Measurements from ENCODE around the gene HOMER3. TPM values are rescaled to one million over a fixed set of nuclear protein-coding genes. Genes with fewer than 3 reads are reported as not detected.
A peak's percentile ranks its signal among the peaks of the same experiment; 100 is the strongest.

The HOMER3 gene
- total and polyA plus RNA-seq, 2 of the 13 experiments (the other 11 are each of a cell fraction or from before 2014, with no cell fraction given): 21.3 to 27.3 TPM

DNA sequence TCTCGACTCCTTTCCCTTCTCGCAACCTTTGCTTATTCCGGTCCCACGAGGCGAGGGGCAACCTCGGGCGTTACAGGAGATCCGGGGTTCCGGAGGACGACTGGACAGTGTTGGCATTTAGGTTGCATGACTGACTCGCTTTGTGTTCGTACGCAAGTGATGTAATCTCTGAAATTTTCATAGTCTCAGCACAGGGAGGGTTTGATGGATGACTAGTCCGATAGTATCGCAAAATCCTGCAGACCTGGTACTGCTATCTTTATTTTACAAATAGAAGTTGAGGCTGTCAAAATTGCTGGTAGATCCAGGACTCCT, 21.2 kb downstream of the HOMER3 start:
- Histone ChIP-seq H3K4me2 (ENCODE audit: low read depth, low read length) (peak overlapping the region; percentile 100), H2AFZ (ENCODE audit: low read length) (peak overlapping the region; percentile 66), H3K36me3 (replicated peaks in 1 of 2; ENCODE audit: control insufficient read depth in 1 of 2, insufficient read depth in 2 of 2, low read length in 2 of 2) (peaks cover 16 to 34% of the 10 kb centered on the region in 2 experiments), H3K27ac (ENCODE audit: extremely low read length, insufficient read depth, low read length) (peak overlapping the region; percentile 54), H3K79me2 (ENCODE audit: insufficient read depth, low read length) (peaks cover 44% of the 10 kb centered on the region), H3K9ac (ENCODE audit: insufficient read depth, low read depth, low read length) (peak overlapping the region; percentile 89), H3K9me3 (ENCODE audit: low read length) (no peaks in the 10 kb centered on the region), H3K4me1 (ENCODE audit: insufficient read depth, low read length) (peaks cover 35% of the 10 kb centered on the region), H3K27me3 (ENCODE audit: control insufficient read depth in 1 of 2, insufficient read depth in 2 of 2, low read length in 2 of 2) (no peaks in the 10 kb centered on the region; a peak in 1 of 5 replicates), H4K20me1 (ENCODE audit: insufficient read depth, low read length) (peaks cover 28% of the 10 kb centered on the region; the same call in 1 of the 2 replicates), H3K4me3 (replicated peaks in 1 of 3; ENCODE audit: insufficient read depth in 1 of 3, low read depth in 2 of 3, low read length in 3 of 3) (peak overlapping the region; percentile 79 to 100 (median 97))
- no peak for DNase-seq (ENCODE audit: low spot score)
- CTCF ChIA-PET (ENCODE audit: low intra/inter-chr PET ratio, low total read pairs): no interaction called here
- intact Hi-C loops (cut with micrococcal nuclease; ENCODE audit: unreplicated experiment): no loop called here
- in situ Hi-C loops (cut with HindIII; ENCODE audit: extremely low pct_ligation_motif_present, low pct_unique_long_range_greater_than_20kb): loop anchor here (10.0 kb wide), 1 partner anchor 65 kb away; no protein-coding TSS in a partner anchor
- WGBS (ENCODE audit: low lambda C conversion rate): under 1% methylated on average over 13 of the region's 15 CpGs
- FAIRE-seq: no peak
- ATAC-seq: no peak
- POLR2A ChIA-PET: interaction anchor here (0.7 to 2.1 kb wide), 19 partner anchors 8 to 88 kb away, joined by 3 to 17 read pairs (median 4); partner anchors contain the start of genes CERS1 and UPF1
- TSS peak; percentile 74 for BruUV-seq (replicated peaks)
- TF ChIP-seq ZNF496 (CRISPR knock-in tag; IDR thresholded peaks at IDR 0.05; ENCODE audit: insufficient replicate concordance): no peak
- TF ChIP-seq, protein P1, sequence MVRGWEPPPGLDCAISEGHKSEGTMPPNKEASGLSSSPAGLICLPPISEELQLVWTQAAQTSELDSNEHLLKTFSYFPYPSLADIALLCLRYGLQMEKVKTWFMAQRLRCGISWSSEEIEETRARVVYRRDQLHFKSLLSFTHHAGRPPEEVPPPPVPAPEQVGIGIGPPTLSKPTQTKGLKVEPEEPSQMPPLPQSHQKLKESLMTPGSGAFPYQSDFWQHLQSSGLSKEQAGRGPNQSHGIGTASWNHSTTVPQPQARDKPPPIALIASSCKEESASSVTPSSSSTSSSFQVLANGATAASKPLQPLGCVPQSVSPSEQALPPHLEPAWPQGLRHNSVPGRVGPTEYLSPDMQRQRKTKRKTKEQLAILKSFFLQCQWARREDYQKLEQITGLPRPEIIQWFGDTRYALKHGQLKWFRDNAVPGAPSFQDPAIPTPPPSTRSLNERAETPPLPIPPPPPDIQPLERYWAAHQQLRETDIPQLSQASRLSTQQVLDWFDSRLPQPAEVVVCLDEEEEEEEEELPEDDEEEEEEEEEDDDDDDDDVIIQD (CRISPR knock-in tag; IDR thresholded peaks at IDR 0.05; ENCODE audit: low read depth): no peak
- TF ChIP-seq, protein P2, sequence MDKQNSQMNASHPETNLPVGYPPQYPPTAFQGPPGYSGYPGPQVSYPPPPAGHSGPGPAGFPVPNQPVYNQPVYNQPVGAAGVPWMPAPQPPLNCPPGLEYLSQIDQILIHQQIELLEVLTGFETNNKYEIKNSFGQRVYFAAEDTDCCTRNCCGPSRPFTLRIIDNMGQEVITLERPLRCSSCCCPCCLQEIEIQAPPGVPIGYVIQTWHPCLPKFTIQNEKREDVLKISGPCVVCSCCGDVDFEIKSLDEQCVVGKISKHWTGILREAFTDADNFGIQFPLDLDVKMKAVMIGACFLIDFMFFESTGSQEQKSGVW (CRISPR knock-in tag; IDR thresholded peaks at IDR 0.05; ENCODE audit: borderline replicate concordance): no peak
- no peak for TF ChIP-seq RORA (CRISPR knock-in tag; IDR thresholded peaks at IDR 0.05)
- peak; percentile 36; the same call in 1 of the 2 replicates for TF ChIP-seq KDM2A (CRISPR knock-in tag; IDR thresholded peaks at IDR 0.05; ENCODE audit: borderline replicate concordance, low read depth)
- TF ChIP-seq CREB1 (IDR thresholded peaks at IDR 0.05): no peak
- TF ChIP-seq CREB1 (CRISPR knock-in tag; IDR thresholded peaks at IDR 0.05): no peak
- 0 out of 2 replicates have a peak, but pooled peaks have one; percentile 35 for TF ChIP-seq ZNF878 (CRISPR knock-in tag; IDR thresholded peaks at IDR 0.05)
- TF ChIP-seq ZNF296 (CRISPR knock-in tag; conservative IDR thresholded peaks at IDR 0.05): no peak
- TF ChIP-seq ZNF205 (CRISPR knock-in tag; IDR thresholded peaks at IDR 0.05): 0 out of 2 replicates have a peak, but pooled peaks have one; percentile 1
- TF ChIP-seq, protein P3, sequence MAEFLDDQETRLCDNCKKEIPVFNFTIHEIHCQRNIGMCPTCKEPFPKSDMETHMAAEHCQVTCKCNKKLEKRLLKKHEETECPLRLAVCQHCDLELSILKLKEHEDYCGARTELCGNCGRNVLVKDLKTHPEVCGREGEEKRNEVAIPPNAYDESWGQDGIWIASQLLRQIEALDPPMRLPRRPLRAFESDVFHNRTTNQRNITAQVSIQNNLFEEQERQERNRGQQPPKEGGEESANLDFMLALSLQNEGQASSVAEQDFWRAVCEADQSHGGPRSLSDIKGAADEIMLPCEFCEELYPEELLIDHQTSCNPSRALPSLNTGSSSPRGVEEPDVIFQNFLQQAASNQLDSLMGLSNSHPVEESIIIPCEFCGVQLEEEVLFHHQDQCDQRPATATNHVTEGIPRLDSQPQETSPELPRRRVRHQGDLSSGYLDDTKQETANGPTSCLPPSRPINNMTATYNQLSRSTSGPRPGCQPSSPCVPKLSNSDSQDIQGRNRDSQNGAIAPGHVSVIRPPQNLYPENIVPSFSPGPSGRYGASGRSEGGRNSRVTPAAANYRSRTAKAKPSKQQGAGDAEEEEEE (CRISPR knock-in tag; IDR thresholded peaks at IDR 0.05; ENCODE audit: borderline replicate concordance): no peak
- no peak for TF ChIP-seq RBAK (CRISPR knock-in tag; IDR thresholded peaks at IDR 0.05)
- TF ChIP-seq SNAPC2 (CRISPR knock-in tag; IDR thresholded peaks at IDR 0.05): no peak
- no peak for TF ChIP-seq TARDBP (CRISPR knock-in tag; IDR thresholded peaks at IDR 0.05)
- no peak for TF ChIP-seq ZFP36L1 (CRISPR knock-in tag; IDR thresholded peaks at IDR 0.05)
- TF ChIP-seq ZSCAN22 (CRISPR knock-in tag; IDR thresholded peaks at IDR 0.05): no peak
- no peak for TF ChIP-seq FOSL2 (CRISPR knock-in tag; IDR thresholded peaks at IDR 0.05)
- TF ChIP-seq, protein P4, sequence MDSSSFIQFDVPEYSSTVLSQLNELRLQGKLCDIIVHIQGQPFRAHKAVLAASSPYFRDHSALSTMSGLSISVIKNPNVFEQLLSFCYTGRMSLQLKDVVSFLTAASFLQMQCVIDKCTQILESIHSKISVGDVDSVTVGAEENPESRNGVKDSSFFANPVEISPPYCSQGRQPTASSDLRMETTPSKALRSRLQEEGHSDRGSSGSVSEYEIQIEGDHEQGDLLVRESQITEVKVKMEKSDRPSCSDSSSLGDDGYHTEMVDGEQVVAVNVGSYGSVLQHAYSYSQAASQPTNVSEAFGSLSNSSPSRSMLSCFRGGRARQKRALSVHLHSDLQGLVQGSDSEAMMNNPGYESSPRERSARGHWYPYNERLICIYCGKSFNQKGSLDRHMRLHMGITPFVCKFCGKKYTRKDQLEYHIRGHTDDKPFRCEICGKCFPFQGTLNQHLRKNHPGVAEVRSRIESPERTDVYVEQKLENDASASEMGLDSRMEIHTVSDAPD (CRISPR knock-in tag; IDR thresholded peaks at IDR 0.05): no peak
- TF ChIP-seq MZF1 (CRISPR knock-in tag; IDR thresholded peaks at IDR 0.05; ENCODE audit: borderline replicate concordance): no peak
- 0 out of 2 replicates have a peak, but pooled peaks have one; percentile 25 for TF ChIP-seq ZNF572 (CRISPR knock-in tag; IDR thresholded peaks at IDR 0.05)
- TF ChIP-seq ZNF839 (CRISPR knock-in tag; IDR thresholded peaks at IDR 0.05; ENCODE audit: borderline replicate concordance): no peak
- no peak for TF ChIP-seq ZNF549 (CRISPR knock-in tag; IDR thresholded peaks at IDR 0.05)
